K562 (cell line): ENCODE data around the gene RGS19. TPM values are rescaled to one million over a fixed set of nuclear protein-coding genes. Genes with fewer than 3 reads are reported as not detected.
A peak's percentile ranks its signal among the peaks of the same experiment; 100 is the strongest.

ENCODE experiments used
- ATAC-seq: fragments of 200-7000 bp; cut with Tn5 transposase; 3 replicates; pipeline ENCODE4 v1.9.1; 2020; ENCODE audit warnings: moderate library complexity
- BruUV-seq: library from RNA; stranded (reverse); fragments of 400-500 nt; replicated peaks from 2 replicates; lab custom pipeline; 2021; lab: Mats Ljungman, UMichigan
- CTCF ChIA-PET: fragments of 300-600 bp; formaldehyde crosslinking; extraction: SDS; loops from one replicate; lab custom pipeline; 2021; ENCODE audit warnings: low intra/inter-chr PET ratio; lab: Yijun Ruan, JAX
- POLR2A ChIA-PET: fragments of 300-600, 350-650 bp; sonication (Branson Sonifier 250); formaldehyde crosslinking; extraction: SDS; loops from one replicate; lab custom pipeline; 2021; ENCODE audit warnings: antibody characterized with exemption, inconsistent platforms; lab: Yijun Ruan, JAX
- DNase-seq, 4 experiments: peaks; one replicate each; pipeline versions ENCODE4 v3.0.0 to v3.0.0-alpha.2; 2011 to 2018; ENCODE audit warnings: low spot score in 3 of 4, mixed read lengths in 3 of 4; ENCODE audit errors: extremely low read depth in 1 of 4
- FAIRE-seq: peaks from 2 replicates; lab custom pipeline; 2011; peaks lifted over from hg19 to GRCh38; lab: Jason Lieb, UNC
- H2AFZ ChIP-seq: 2 replicates; pipeline ENCODE4 v1.6.0; 2011; ENCODE audit warnings: low read depth, low read length, control low read depth, inconsistent platforms
- H3K27ac ChIP-seq: fragments of 200-600 bp; 3 replicates; pipeline ENCODE4 v1.8.0; 2011; ENCODE audit warnings: low read depth, mild to moderate bottlenecking, control low read depth, inconsistent platforms, low read length, moderate library complexity, mixed read lengths; ENCODE audit errors: extremely low read depth
- H3K27me3 ChIP-seq, 2 experiments: fragments of 300-600 bp in 1 of 2; 2 replicates in 1 of 2; 3 replicates in 1 of 2; pipeline versions ENCODE4 v1.6.0 to v1.8.0; 2011; ENCODE audit warnings: inconsistent platforms in 2 of 2, low read length in 2 of 2, mild to moderate bottlenecking in 1 of 2, mixed read lengths in 1 of 2, moderate library complexity in 1 of 2; ENCODE audit not compliant: control insufficient read depth in 2 of 2, insufficient read depth in 2 of 2
- H3K36me3 ChIP-seq: fragments of 300-600 bp; 3 replicates; pipeline ENCODE4 v1.8.0; 2011; ENCODE audit warnings: mild to moderate bottlenecking, low read length, inconsistent platforms; ENCODE audit not compliant: control insufficient read depth, insufficient read depth
- H3K4me1 ChIP-seq, 2 experiments: fragments of 200-600 bp in 1 of 2; replicated peaks in 1 of 2; 2 replicates in 1 of 2; 3 replicates in 1 of 2; pipeline versions ENCODE4 v1.5.1 to v1.8.0; 2011; ENCODE audit warnings: inconsistent platforms in 2 of 2, low read length in 2 of 2, mild to moderate bottlenecking in 1 of 2, mixed read lengths in 1 of 2, moderate library complexity in 1 of 2; ENCODE audit not compliant: control insufficient read depth in 2 of 2, insufficient read depth in 2 of 2
- H3K4me2 ChIP-seq: 2 replicates; pipeline ENCODE4 v1.6.1; 2011; ENCODE audit warnings: low read length, control low read depth, inconsistent platforms, mixed read lengths; ENCODE audit not compliant: insufficient read depth
- H3K4me3 ChIP-seq: fragments of 200-600 bp; sonication (generic), shearing (Covaris generic); 2 replicates; pipeline ENCODE4 v1.5.1; 2016; ENCODE audit warnings: control low read depth, inconsistent platforms
- H3K79me2 ChIP-seq: fragments of 200-600 bp; 3 replicates; pipeline ENCODE4 v1.8.0; 2011; ENCODE audit warnings: low read length, inconsistent platforms; ENCODE audit not compliant: control insufficient read depth, insufficient read depth
- H3K9ac ChIP-seq, 2 experiments: 2 replicates each; pipeline versions ENCODE4 v1.6.0 to v1.6.1; 2011; ENCODE audit warnings: low read depth in 2 of 2, low read length in 2 of 2, control low read depth in 1 of 2, inconsistent platforms in 1 of 2, mild to moderate bottlenecking in 1 of 2, mixed read lengths in 1 of 2; ENCODE audit not compliant: insufficient read depth in 1 of 2
- H3K9me1 ChIP-seq: one replicate; pipeline ENCODE4 v1.6.0; 2011; ENCODE audit warnings: inconsistent platforms, mild to moderate bottlenecking, low read length, moderate library complexity; ENCODE audit not compliant: control insufficient read depth, insufficient read depth
- H3K9me3 ChIP-seq: replicated peaks from 2 replicates; pipeline ENCODE4 v1.5.1; 2011; ENCODE audit warnings: low read depth, low read length, inconsistent platforms; ENCODE audit not compliant: control insufficient read depth, insufficient read depth
- H4K20me1 ChIP-seq: replicated peaks from 2 replicates; pipeline ENCODE4 v1.6.1; 2011; ENCODE audit warnings: low read length, inconsistent platforms, mixed read lengths; ENCODE audit not compliant: control insufficient read depth, insufficient read depth
- DACH1 ChIP-seq: fragments of 450-650 bp; IDR thresholded peaks from 2 replicates; pipeline ENCODE4 v1.6.1; 2018; ENCODE audit not compliant: partially characterized antibody
- HDAC1 ChIP-seq, 2 experiments: fragments of 450-650 bp; IDR thresholded peaks; 2 replicates each; pipeline ENCODE4 v1.6.1; 2016 to 2017; ENCODE audit warnings: inconsistent platforms in 1 of 2, mild to moderate bottlenecking in 1 of 2, moderate library complexity in 1 of 2
- ZNF263 ChIP-seq: sonication (generic); formaldehyde crosslinking; IDR thresholded peaks from 2 replicates; pipeline ENCODE4 v1.8.0; 2022; ENCODE audit warnings: mild to moderate bottlenecking, missing genetic modification reagents, borderline replicate concordance
- WGBS: fragments of 100-300 bp; shearing (Covaris generic); methylation state at CpG from one replicate; pipeline ENCODE4 v1.1.6; 2016; ENCODE audit warnings: low coverage, mixed read lengths; ENCODE audit not compliant: insufficient coverage; ENCODE audit errors: missing lambda C conversion rate; 5-methylcytosine and 5-hydroxymethylcytosine counted together
- in situ Hi-C: fragments of 300-500 bp; cut with MboI; formaldehyde crosslinking; loops from 4 replicates; pipeline ENCODE4 v1.15.0; 2018; ENCODE audit warnings: inconsistent platforms, mixed read lengths
- intact Hi-C: fragments of 100-400 bp; cut with micrococcal nuclease; formaldehyde crosslinking; loops from 2 replicates; pipeline ENCODE4 v1.14.2; 2022
- polyA plus RNA-seq, 8 experiments: library from polyadenylated mRNA; depleted of rRNA in 4 of 8; stranded (reverse) in 5 of 8; unstranded in 3 of 8; fragments of >200 nt; fragmentation: Nextera tagmentation in 2 of 8; fragmentation: Illumina TruSeq in 1 of 8; extraction: Ambion mirVana in 2 of 8; extraction: Trizol in 1 of 8; gene quantifications; 2 replicates each; pipeline versions ENCODE4 v1.2.1 to v1.2.3, GENCODE V29; 2011 to 2014; ENCODE audit warnings: inconsistent platforms in 1 of 8, missing spikeins in 1 of 8
- total RNA-seq, 7 experiments: library from RNA; depleted of rRNA in 6 of 7; stranded (reverse); fragments of >200 nt in 6 of 7; fragmentation: Illumina TruSeq in 2 of 7; extraction: Trizol in 2 of 7; gene quantifications; 2 replicates each; pipeline versions ENCODE4 v1.2.1 to v1.2.3, GENCODE V29; 2011 to 2021; ENCODE audit warnings: low replicate concordance in 1 of 7

Gene RGS19
- total and polyA plus RNA-seq, 9 of the 15 experiments (the other 6 are each of a cell fraction or from before 2014, with no cell fraction given), result 0.41 to 23.7 (median 14.6) TPM

DNA sequence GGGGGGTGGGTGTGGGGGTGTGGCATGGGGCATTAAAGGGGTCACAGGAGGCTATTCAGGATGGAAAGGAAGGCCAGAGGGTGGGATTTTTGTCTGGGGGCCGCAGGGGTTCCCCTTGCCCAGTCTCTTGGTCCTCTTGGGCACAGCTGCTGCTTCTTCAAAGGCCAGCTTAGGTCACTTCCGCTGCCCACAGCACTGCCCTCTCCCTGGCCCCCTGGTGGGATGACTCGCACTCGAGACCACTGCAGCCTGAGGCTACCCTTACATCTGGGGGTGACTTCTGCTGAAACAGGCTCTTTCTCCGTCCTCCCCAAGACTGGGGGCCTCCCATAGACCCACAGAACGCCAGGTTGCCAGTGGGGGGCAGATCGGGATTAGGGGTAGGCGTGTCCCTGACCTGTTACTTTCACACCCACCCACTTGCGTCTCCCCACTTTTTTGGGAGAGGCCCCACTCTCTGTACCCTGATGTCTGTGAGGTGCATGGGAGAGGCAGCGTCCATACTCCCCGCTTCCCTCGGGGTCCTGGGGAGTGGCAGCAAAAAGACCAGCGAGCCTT lies 3.6 kb upstream of the RGS19 start:
- Histone ChIP-seq H3K4me1 (peaks cover 14 to 70% of the 10 kb centered on the region in 2 experiments; a peak in 4 of 5 replicates), H3K27ac (no peak overlapping the region), H3K36me3 (no peaks in the 10 kb centered on the region), H3K9me1 (no peaks in the 10 kb centered on the region), H3K4me2 (peak overlapping the region; percentile 71), H3K4me3 (peak overlapping the region; percentile 44), H4K20me1 (no peaks in the 10 kb centered on the region; the same call in 1 of the 2 replicates), H3K27me3 (peaks cover 6 to 30% of the 10 kb centered on the region in 2 experiments; a peak in 4 of 5 replicates), H3K9ac (peak overlapping the region in 1 of 2 experiments; percentile 79; a peak in 2 of 4 replicates), H3K9me3 (peaks cover 2% of the 10 kb centered on the region; the same call in 1 of the 2 replicates), H3K79me2 (peaks cover 10% of the 10 kb centered on the region; the same call in 2 of the 3 replicates), H2AFZ (peak overlapping the region; percentile 75)
- ChIA-PET CTCF (interaction anchor here (2.4 kb wide), 1 partner anchor 38 kb away, joined by 14 read pairs; no protein-coding TSS in a partner anchor), POLR2A (interaction anchor here (1.0 kb wide), 1 partner anchor 9 kb away, joined by 3 read pairs; no protein-coding TSS in a partner anchor)
- intact Hi-C loops, result loop anchor here (1.0 kb wide), 1 partner anchor 37 kb away; no protein-coding TSS in a partner anchor
- no peak for DNase-seq
- no peak for ATAC-seq
- FAIRE-seq, result no peak
- WGBS, result 20% methylated on average over 10 of the region's 13 CpGs
- TF ChIP-seq HDAC1 (IDR thresholded peaks at IDR 0.05), result 0 out of 4 replicates have a peak, but pooled peaks of 1 of the 2 experiments have one; percentile 6
- TF ChIP-seq DACH1, result no peak
- TF ChIP-seq ZNF263 (CRISPR knock-in tag), result peak; percentile 11; the same call in 1 of the 2 replicates
- no TSS peak for BruUV-seq
- in situ Hi-C loops, result no loop called here
